Stimulated activated CD4-positive, alpha-beta T cell treated with anti-CD3 and anti-CD28 coated beads, Interleukin-4, amount 100 ng/mL, for 4 hours (primary cell): ENCODE results near the gene RASL11B.
A peak's percentile ranks its signal among the peaks of the same experiment; 100 is the strongest.
"Not testable (repeated sequence)": the region's sequence is repeated elsewhere in the genome, so short reads cannot be mapped to it uniquely, and the experiment has no call there.

Experiments used
- DNase-seq, 2 experiments: peaks; one replicate each; pipeline ENCODE4 v3.0.0-alpha.2; 2020

The RASL11B gene

GRCh38 chr4:52861879-52862616 lies at the start of gene RASL11B:
Gene RASL11B (plus strand): TSS chr4:52862317. CDS start chr4:52862508, 191 bp downstream.
- DNase-seq = peak; percentile 79 to 87

GRCh38 chr4:52813546-52813945 lies 48.6 kb upstream of the RASL11B start:
- no peak for DNase-seq

DNA sequence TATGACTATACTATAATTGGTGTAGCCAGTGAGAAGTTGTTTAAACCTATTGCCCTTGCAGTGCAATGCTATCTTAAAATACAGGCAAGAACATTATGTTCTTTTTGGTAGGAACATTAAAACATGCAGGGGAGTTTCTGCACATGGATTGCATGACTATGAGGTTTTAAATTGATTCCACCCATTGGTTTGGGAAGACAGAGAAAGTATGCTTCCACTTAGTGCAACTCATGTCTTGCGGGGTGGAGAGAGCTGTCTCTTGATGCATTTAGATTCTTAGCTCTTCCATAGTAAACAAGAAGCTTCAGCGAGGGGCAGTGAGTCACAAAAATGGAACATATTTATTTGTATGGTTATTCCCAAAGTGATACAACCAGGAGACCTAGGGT lies 39.5 kb upstream of the RASL11B start:
- no peak for DNase-seq

DNA sequence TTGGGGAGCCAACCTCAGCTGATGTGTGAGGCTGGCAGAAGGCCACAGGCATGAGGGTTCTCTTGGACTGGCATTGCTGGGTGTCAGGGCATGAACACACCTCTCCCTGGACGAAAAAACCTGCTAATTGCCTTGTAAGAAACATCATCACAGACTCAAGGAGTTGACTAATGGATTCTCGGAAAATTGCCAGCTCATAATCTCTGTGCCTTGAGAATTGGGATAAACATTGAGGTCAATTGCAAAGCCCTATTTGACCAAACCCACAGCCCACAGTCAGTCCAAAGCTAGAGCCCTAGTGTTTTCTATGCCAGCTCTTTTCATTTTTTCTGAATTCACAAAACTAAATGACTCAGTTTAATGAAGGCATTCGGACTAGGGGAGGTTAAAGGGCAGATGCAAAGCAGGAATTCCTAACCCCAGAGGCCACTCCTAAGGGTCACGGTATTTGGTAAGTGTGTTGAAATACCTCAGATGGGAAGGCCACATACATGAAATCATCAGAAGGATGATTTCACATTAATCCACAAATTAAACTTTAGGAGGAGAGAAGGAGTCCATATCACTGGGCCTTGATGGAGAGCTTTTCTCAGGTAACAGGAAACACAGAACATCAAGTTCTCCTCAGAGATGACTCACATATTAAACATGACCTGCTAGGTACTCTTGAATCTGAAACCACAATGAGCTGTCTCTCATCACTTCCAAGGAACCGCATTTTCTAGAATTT lies 39.0 kb upstream of the RASL11B start:
- DNase-seq = no peak

GRCh38 chr4:52823702-52824092 lies 38.4 kb upstream of the RASL11B start:
- DNase-seq = no peak

DNA sequence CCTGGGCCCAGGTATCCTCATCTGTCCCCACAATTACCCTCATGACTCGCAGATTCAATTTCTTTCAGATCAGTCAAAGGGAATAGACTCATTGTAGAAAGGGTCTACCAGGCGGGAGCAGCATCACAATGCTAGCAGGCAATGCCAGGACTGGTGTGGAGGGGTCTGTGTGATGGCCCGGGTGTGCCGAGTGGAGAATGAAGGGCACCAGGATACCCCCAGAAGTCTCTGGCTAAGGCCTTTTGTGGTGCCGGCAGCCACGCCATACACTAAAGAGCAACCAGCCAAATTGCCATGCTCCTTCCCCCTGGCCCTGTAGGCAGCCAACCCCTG lies 37.9 kb upstream of the RASL11B start:
- DNase-seq = no peak

DNA sequence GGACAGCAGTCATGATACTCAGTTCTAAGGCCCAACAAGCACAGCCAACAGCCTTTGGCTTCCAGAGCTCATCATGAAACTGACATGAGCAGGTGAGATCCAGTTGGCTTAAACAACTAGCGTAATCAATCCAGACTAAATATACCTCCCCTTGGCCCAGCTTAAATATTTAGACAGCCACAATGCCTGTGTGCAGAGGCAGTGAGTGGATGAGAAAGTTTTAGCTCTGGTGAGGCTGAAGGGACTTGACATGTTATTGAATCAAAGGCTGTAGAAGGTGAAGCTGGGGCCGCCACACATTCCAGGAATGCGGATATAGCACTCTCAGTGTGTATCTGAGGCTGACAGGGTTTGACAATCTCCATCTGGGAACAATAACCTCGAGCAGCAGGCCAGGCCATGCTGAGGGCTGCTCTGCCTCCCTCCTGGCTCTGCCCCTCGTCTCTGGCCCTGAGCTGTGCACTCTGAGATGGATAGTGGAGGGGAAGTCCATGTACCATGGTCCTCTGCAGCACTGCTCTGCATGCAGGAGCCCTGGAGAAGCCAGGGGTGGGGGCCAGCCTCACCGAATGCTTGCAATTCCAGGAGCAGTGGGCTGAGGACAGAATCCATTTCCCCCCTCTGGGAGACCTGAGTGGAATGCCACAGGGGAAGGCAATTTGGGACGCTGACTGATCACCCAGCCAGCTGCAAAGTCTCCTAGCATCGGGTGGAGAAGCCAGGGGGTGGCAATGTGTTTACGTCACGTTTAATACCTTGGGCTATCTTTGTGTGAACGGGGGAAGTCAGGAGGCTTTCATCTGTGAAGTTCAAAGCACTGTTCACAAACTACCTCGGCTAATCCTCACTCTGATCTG lies 37.3 kb upstream of the RASL11B start:
- no peak for DNase-seq

DNA sequence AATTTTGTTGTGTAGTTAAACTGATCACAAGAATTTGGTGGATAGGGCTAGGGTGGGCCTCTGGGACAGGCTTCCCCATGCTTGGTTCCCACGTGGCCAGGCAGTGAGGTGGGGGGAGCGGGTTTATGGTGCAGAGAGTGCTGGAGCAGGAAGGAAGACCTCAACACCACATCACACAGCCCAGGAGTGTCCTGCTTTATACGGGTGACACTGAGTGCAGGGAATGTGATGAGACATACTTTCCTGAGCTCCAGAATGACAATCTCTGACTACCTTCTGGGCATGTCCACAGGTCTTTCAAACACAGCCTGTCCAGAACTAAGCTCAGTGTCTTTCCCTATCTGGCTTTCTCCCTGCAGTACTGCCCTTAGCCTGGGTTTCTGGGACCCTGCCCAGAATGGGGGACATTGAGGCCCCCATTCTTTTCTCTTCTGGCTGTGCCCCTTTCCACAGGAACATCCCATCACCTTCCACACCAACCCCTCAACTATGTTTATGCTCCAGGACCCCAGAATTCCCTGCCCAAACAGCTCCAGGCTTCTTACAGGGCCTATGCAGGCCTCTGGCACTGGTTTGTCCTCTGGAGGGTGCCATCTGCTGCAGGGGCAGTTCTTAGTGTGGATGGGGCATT lies 36.5 kb upstream of the RASL11B start:
- DNase-seq = no peak

- no peak for DNase-seq
Observed at GRCh38 chr4:52833941-52834525, 28.1 kb upstream of the RASL11B start.

- not testable (repeated sequence) for DNase-seq
Observed at GRCh38 chr4:52834641-52835456, 27.3 kb upstream of the RASL11B start.

- DNase-seq = no peak
Observed at GRCh38 chr4:52836120-52836519, 26.0 kb upstream of the RASL11B start.

DNA sequence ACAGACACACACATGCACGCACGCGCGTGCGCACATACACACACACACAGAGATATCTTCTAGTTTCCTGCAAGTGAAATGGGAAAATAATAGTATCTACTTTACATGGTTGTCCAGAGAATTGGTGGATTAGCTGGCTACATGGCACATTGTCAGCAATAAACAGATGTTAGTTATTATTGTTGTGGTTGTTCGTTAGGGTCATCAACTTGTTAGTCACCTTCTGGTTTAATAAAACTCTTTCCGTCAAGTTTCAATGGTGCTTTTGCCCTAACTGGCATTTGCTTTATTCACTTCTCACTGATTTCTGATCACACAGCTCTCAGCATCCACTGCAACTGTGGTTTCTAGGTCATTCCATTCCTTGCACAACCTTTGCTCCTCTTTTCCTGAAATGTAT lies 25.4 kb upstream of the RASL11B start:
- DNase-seq = no peak

GRCh38 chr4:52837716-52838558 lies 24.2 kb upstream of the RASL11B start:
- DNase-seq = no peak

GRCh38 chr4:52838729-52839586 lies 23.2 kb upstream of the RASL11B start:
- no peak for DNase-seq

DNA sequence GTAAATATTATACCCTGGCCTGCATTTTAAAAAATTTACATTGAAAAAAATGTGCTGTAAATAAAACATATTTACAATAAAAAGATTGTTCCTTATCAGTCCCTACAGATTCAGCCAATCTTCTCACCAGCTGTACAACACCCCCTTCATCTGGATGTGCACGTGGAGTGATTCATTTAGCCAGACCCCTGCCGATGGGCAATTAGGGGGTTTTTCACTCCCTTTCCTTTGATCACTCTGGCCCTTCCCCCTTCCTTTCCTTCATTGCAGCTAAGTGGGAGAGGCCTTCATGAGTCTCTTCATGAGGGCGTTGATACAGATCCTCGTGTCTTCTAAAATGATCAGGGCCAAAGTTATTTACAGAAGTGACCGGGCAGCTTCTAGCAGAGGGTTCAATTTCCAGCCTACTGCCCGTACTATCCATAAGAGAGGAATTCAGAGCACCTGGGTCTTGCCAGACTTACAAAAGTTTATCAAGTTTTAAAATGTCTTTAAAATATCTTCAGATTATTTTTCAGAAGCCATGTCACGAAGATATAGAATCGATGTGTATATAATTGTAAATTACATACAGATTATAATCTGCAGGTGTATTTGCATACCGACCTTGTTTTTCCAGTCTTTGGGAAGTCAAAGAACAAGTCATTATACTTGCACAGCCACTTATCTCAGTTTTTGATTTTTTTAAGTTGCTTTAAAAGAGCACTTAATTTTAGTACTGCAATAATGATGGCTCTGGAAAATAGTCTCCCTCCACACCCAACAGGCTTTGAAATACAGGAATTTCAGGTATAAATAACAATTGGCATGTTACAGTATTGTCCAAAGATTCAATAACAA lies 21.4 kb upstream of the RASL11B start:
- DNase-seq = no peak

GRCh38 chr4:52841682-52842456 lies 20.2 kb upstream of the RASL11B start:
- DNase-seq = no peak

GRCh38 chr4:52842792-52843191 lies 19.3 kb upstream of the RASL11B start:
- no peak for DNase-seq

GRCh38 chr4:52843351-52843750 lies 18.8 kb upstream of the RASL11B start:
- no peak for DNase-seq
